Cardiac fibroblast (primary cell): ENCODE results near the gene ZNF513.

ENCODE experiments used
- DNase-seq, 2 donors: peaks; one replicate each; pipeline versions ENCODE4 v3.0.0 to v3.0.0-alpha.2; 2010; ENCODE audit warnings: low read depth in 2 of 2
- H3K4me3 ChIP-seq, 2 donors: replicated peaks in 1 of 2; 1 replicate in 1 of 2; 2 replicates in 1 of 2; pipeline ENCODE4 v1.5.1; 2011; ENCODE audit warnings: low read depth in 2 of 2, low read length in 2 of 2, mild to moderate bottlenecking in 2 of 2, moderate library complexity in 1 of 2
- TF ChIP-seq, protein P1 (sequence below): IDR thresholded peaks from one replicate; pipeline ENCODE4 v1.5.1; 2011; ENCODE audit warnings: low read depth, mild to moderate bottlenecking, low read length, inconsistent platforms

ZNF513 gene

DNA sequence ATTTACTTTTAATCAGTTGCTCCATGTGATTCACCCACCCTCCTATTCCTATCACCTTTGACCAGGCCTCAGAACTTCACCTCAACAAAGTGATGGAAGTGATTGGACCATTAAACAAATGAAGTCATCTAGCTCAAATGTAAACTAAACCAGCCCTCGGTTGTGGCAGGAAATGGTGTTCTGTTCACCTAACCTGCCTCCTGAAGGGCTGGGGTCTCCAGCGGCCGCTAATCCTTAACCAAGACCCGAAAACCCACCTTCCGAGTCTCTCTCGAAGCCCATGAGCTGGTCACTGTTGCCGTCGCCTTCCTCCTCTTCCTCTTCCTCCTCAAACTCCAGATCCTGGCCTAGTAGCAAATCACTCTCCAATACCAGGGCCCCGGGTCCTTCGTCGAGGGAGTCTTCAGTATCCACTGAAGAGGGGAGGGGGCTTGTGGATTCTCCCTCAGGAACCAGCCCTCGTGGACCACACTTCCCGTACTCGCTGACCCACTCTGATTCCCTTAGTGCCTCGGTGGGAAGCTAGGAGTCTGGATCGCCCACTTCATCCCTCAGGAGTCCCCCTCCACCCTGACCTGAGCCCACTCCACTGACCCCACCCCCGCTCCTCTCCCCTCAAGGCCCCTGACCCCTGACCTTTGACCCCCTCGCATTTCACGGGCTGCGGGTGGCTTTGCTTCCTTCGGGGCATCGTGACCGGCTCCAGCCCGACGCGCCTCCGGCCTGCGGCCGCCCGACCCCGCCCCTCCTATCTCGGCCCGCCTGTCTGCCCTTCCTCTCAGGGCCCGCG is 503 bp downstream of the ZNF513 start:
- peak; percentile 21 to 50 for DNase-seq
- peak overlapping the region; percentile 75 to 78 for H3K4me3 ChIP-seq
- TF ChIP-seq, protein P1, sequence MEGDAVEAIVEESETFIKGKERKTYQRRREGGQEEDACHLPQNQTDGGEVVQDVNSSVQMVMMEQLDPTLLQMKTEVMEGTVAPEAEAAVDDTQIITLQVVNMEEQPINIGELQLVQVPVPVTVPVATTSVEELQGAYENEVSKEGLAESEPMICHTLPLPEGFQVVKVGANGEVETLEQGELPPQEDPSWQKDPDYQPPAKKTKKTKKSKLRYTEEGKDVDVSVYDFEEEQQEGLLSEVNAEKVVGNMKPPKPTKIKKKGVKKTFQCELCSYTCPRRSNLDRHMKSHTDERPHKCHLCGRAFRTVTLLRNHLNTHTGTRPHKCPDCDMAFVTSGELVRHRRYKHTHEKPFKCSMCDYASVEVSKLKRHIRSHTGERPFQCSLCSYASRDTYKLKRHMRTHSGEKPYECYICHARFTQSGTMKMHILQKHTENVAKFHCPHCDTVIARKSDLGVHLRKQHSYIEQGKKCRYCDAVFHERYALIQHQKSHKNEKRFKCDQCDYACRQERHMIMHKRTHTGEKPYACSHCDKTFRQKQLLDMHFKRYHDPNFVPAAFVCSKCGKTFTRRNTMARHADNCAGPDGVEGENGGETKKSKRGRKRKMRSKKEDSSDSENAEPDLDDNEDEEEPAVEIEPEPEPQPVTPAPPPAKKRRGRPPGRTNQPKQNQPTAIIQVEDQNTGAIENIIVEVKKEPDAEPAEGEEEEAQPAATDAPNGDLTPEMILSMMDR, result no peak

DNA sequence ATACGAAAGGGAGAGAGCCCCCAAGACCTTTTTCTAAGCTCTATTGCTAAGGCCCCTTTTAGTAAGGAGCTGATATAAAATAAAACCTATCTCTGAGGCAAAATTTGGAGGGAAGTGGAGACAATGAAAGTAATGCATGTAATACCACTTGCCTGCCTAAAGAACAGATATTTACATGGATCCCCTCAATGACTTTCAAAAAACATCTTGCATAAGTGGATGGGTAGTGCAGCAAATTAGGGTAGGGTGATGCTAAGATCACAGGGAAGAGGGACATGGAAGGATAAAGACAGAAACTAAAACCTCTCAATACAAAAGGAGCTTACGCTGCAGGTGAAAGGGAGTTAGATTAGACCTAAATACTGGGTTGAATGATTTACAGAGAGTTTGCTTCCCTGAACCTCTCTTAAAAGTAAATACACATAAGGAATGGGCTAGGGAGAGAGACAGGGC is 1.1 kb downstream of the ZNF513 start:
- peak overlapping the region; percentile 75 to 78 for H3K4me3 ChIP-seq
- TF ChIP-seq, protein P1, result no peak
- no peak for DNase-seq

DNA sequence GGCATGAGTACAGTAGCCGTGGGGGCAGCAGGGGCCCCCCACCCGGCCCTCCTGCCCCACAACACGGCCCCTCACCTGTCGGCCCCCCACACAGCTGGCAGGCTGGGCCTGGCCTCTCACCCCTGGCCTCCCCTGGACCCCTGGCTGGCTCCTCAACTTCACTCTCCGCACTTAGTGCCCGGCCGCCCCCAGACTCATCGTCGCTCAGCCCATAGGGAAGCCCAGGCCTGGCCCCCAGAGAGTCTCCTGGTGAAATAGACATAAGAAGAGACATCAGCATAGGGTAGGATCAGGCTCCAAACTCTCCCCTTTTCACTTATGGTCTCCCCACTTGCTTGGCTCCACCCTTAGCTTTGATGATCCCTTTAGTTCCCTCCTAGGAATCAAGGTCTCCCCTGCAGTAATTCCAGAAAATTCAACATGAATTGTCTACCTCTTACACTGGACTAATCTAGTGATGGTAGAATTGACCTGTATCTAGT is 1.7 kb downstream of the ZNF513 start:
- peak overlapping the region in 1 of 2 donors; percentile 78 for H3K4me3 ChIP-seq
- TF ChIP-seq, protein P1, result no peak
- DNase-seq, result no peak

DNA sequence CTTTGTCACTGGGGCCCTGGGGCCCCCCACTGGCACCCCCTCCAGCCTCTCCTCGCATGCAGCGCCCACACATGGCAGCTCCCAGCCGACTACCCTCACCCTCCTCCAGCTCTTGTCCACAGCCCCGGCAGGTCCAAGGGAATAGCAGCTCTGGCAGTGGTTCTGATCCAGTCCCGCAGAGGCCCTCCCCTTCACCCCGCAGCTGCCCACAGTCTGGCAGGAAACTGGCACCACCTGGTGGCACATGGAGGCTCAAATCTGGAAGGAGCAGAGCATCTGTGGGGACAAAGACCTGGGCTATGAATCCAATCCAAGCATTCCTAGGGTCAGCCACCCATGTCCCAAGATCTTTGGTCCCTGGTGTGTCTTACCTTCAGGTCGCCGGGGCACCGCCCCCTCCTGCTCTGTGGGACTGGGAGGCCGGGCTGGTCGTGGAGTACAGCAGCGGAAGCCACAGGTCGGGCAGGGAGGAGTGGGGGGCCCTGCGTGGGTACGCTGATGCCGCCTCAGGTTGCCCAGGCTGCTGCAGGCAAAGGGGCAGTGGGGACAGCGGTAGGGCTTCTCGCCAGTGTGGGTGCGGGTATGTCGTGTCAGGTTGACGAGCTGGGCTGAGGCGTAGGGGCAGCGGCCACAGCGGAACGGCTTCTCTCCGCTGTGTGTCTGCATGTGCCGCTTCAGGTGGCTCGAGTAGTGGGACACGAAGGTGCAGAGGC is 2.3 kb downstream of the ZNF513 start:
- H3K4me3 ChIP-seq, result no peak overlapping the region
- peak in 1 of 2 donors; percentile 30 for DNase-seq

DNA sequence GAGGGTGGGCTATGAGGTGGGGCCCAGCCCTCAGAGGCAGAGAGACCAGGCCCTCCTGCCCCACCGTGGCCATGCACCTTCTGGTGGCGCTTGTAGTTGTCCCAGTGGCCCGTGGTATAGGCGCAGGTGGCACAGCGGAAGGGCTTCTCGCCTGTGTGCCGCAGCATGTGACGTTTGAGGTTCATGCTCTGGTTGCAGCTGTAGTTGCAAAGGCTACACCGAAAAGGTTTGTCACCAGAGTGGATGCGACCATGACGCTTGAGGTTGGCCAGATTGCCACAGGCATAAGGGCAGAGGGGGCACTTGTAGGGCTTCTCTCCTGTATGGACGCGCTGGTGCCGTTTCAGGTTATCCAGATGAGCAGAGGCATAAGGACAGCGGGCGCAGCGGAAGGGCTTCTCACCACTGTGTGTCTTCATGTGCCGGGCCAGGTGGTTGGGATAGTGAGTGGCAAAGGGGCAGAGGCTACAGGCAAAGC is 2.9 kb downstream of the ZNF513 start:
- no peak overlapping the region for H3K4me3 ChIP-seq
- TF ChIP-seq, protein P1, result no peak
- no peak for DNase-seq

More for the DNA sequence above, 2.3 kb downstream of the ZNF513 start:
- TF ChIP-seq, protein P1, result no peak

DNA sequence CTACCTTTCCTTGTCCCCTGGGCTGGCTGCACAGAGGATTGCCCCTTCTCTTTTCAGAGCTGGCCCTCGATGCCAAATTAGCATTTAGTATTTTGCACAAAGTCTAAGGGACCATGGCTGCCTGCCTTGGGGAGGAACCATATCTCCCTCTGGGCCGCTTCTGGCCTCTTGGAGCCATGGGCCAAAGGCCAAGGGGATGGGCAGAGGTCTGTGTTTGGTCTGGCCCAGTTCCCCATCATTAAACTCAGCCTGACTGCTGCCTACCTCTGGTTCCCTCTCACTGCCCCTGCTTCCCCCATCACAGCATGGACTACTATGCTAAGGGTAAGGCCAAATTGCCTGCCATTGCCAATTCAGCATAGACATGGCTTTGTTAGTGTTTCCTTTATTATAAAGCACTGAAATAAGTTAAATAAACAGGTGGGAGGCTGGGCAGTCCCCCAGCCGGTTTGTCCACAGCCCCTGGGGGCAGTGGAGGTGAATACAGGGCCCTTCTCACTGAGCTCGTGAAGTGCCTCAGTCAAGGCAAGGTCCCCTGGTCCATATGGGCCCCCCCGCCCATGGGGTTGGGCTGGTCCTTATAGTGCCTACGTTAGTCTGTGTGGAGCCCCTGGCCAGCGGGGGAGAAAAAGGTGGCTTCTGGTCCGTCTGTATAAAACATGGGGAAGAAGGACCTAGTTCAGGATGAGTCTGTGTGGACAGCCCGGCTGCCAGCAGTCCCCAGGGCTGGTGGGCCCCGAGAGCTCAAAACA is 3.5 kb downstream of the ZNF513 start:
- no peak for DNase-seq
- H3K4me3 ChIP-seq, result no peak overlapping the region
- TF ChIP-seq, protein P1, result no peak
